SK-N-SH (cell line): ENCODE results near the gene MMP23B. TPM values are rescaled to one million over a fixed set of nuclear protein-coding genes. Genes with fewer than 3 reads are reported as not detected.

ENCODE experiments used
- CTCF ChIA-PET: fragments of 300-600, 350-600 bp; formaldehyde crosslinking; extraction: SDS; loops from one replicate; lab custom pipeline; 2021; lab: Yijun Ruan, JAX
- POLR2A ChIA-PET: fragments of 350-600 bp; sonication (Branson Sonifier 250); formaldehyde crosslinking; extraction: SDS; loops from one replicate; lab custom pipeline; 2020; ENCODE audit warnings: antibody characterized with exemption, inconsistent platforms; lab: Yijun Ruan, JAX
- DNase-seq: peaks from one replicate; pipeline ENCODE4 v3.0.0; 2012
- H2AFZ ChIP-seq: fragments of 200-600 bp; sonication (generic); 2 replicates; pipeline ENCODE4 v1.8.1; 2016; ENCODE audit warnings: antibody characterized with exemption, mild to moderate bottlenecking, low read depth
- H3F3A ChIP-seq: fragments of 200-600 bp; sonication (generic); replicated peaks from 2 replicates; pipeline ENCODE3; 2016; ENCODE audit warnings: antibody characterized with exemption, mild to moderate bottlenecking; ENCODE audit not compliant: insufficient read depth
- H3K27ac ChIP-seq, 2 experiments: fragments of 200-500 bp in 1 of 2; fragments of 200-600 bp in 1 of 2; sonication (Bioruptor generic) in 1 of 2; sonication (generic), shearing (Covaris generic) in 1 of 2; 2 replicates each; pipeline versions ENCODE4 v1.5.1 to v1.6.1; 2014 to 2016; ENCODE audit warnings: low read depth in 2 of 2, inconsistent platforms in 1 of 2, low read length in 1 of 2, mild to moderate bottlenecking in 1 of 2, mixed read lengths in 1 of 2
- H3K27me3 ChIP-seq: fragments of 200-600 bp; sonication (generic), shearing (Covaris generic); 2 replicates; pipeline ENCODE4 v1.6.1; 2016; ENCODE audit warnings: mixed run types; ENCODE audit not compliant: insufficient read depth
- H3K36me3 ChIP-seq, 2 experiments: fragments of 200-500 bp in 1 of 2; fragments of 200-600 bp in 1 of 2; sonication (Bioruptor generic) in 1 of 2; sonication (generic) in 1 of 2; replicated peaks in 1 of 2; 2 replicates each; pipeline versions ENCODE3 to v1.5.1; 2014 to 2016; ENCODE audit warnings: low read length in 1 of 2, mild to moderate bottlenecking in 1 of 2; ENCODE audit not compliant: insufficient read depth in 2 of 2, control insufficient read depth in 1 of 2
- H3K4me1 ChIP-seq, 2 experiments: fragments of 200-500 bp in 1 of 2; fragments of 200-600 bp in 1 of 2; sonication (Bioruptor generic) in 1 of 2; sonication (generic), shearing (Covaris generic) in 1 of 2; 2 replicates each; pipeline versions ENCODE4 v1.5.1 to v1.6.1; 2014 to 2016; ENCODE audit warnings: low read depth in 1 of 2, low read length in 1 of 2, mixed run types in 1 of 2; ENCODE audit not compliant: insufficient read depth in 2 of 2, control insufficient read depth in 1 of 2
- H3K4me2 ChIP-seq: fragments of 200-600 bp; sonication (generic), shearing (Covaris generic); 2 replicates; pipeline ENCODE4 v1.6.1; 2017; ENCODE audit warnings: mixed run types
- H3K4me3 ChIP-seq, 2 experiments: fragments of 200-500 bp in 1 of 2; fragments of 200-600 bp in 1 of 2; sonication (Bioruptor generic) in 1 of 2; sonication (generic), shearing (Covaris generic) in 1 of 2; 2 replicates each; pipeline versions ENCODE4 v1.5.1 to v1.8.1; 2014 to 2016; ENCODE audit warnings: low read depth in 2 of 2, inconsistent platforms in 1 of 2, low read length in 1 of 2, mild to moderate bottlenecking in 1 of 2, mixed read lengths in 1 of 2, moderate library complexity in 1 of 2
- H3K79me2 ChIP-seq: fragments of 200-600 bp; sonication (generic); 2 replicates; pipeline ENCODE4 v1.8.1; 2017; ENCODE audit warnings: mild to moderate bottlenecking; ENCODE audit not compliant: insufficient read depth
- H3K9ac ChIP-seq: fragments of 200-600 bp; sonication (generic); 2 replicates; pipeline ENCODE4 v1.6.1; 2017; ENCODE audit warnings: mixed run types
- H3K9me2 ChIP-seq: fragments of 200-600 bp; sonication (generic); 2 replicates; pipeline ENCODE4 v1.6.1; 2017; ENCODE audit warnings: mixed run types
- H3K9me3 ChIP-seq: fragments of 200-600 bp; sonication (generic); 2 replicates; pipeline ENCODE4 v1.6.1; 2017; ENCODE audit warnings: mixed run types, mild to moderate bottlenecking, moderate library complexity
- H4K20me1 ChIP-seq: fragments of 200-600 bp; sonication (generic); 2 replicates; pipeline ENCODE4 v1.6.1; 2017; ENCODE audit warnings: mild to moderate bottlenecking, mixed run types; ENCODE audit not compliant: insufficient read depth
- EP300 ChIP-seq, 2 experiments: IDR thresholded peaks; 2 replicates each; pipeline versions ENCODE4 v1.4.0 to v1.6.1; 2012; ENCODE audit warnings: borderline replicate concordance in 1 of 2, low read depth in 1 of 2, low read length in 1 of 2
- FOSL2 ChIP-seq: IDR thresholded peaks from 2 replicates; pipeline ENCODE4 v1.4.0; 2012; ENCODE audit warnings: low read depth, mild to moderate bottlenecking, moderate library complexity, borderline replicate concordance
- FOXJ3 ChIP-seq: sonication (generic); formaldehyde crosslinking; IDR thresholded peaks from 2 replicates; pipeline ENCODE4 v1.5.1; 2020; ENCODE audit warnings: mild to moderate bottlenecking, missing genetic modification reagents
- FOXM1 ChIP-seq: IDR thresholded peaks from 2 replicates; pipeline ENCODE4 v1.4.0; 2012; ENCODE audit warnings: low read depth, mild to moderate bottlenecking
- GATA2 ChIP-seq: sonication (generic); formaldehyde crosslinking; IDR thresholded peaks from 2 replicates; pipeline ENCODE4 v1.5.0; 2020; ENCODE audit warnings: mild to moderate bottlenecking, missing genetic modification reagents
- JUND ChIP-seq: IDR thresholded peaks from 2 replicates; pipeline ENCODE4 v1.4.0; 2012
- MXI1 ChIP-seq: IDR thresholded peaks from 2 replicates; pipeline ENCODE4 v1.6.1; 2012; ENCODE audit warnings: mild to moderate bottlenecking, low read depth, low read length, improper control_type of control experiment
- NRF1 ChIP-seq: IDR thresholded peaks from 2 replicates; pipeline ENCODE4 v1.6.1; 2012; ENCODE audit warnings: low read depth, mild to moderate bottlenecking, low read length
- PBX3 ChIP-seq: IDR thresholded peaks from 2 replicates; pipeline ENCODE4; 2012
- RAD21 ChIP-seq: IDR thresholded peaks from 2 replicates; pipeline ENCODE4 v1.6.1; 2012; ENCODE audit warnings: mild to moderate bottlenecking, low read length
- RCOR1 ChIP-seq: fragments of 150-350 bp; IDR thresholded peaks from 2 replicates; pipeline ENCODE4 v1.6.1; 2017; ENCODE audit warnings: antibody characterized with exemption, low read length
- YY1 ChIP-seq: IDR thresholded peaks from 2 replicates; pipeline ENCODE4 v1.4.0; 2012; ENCODE audit warnings: low read depth, mild to moderate bottlenecking
- WGBS: methylation state at CpG from one replicate; pipeline ENCODE4 v1.1.6; 2017; ENCODE audit warnings: low lambda C conversion rate; 5-methylcytosine and 5-hydroxymethylcytosine counted together
- polyA plus RNA-seq, 3 experiments: library from polyadenylated mRNA; depleted of rRNA; stranded (reverse); fragments of >200 nt; gene quantifications; 2 replicates each; pipeline ENCODE4 v1.2.3, GENCODE V29; 2012
- TF ChIP-seq, protein P1 (sequence below): IDR thresholded peaks from 2 replicates; pipeline ENCODE4 v1.4.0; 2012; ENCODE audit warnings: low read depth, borderline replicate concordance
- TF ChIP-seq, protein P2 (sequence below): IDR thresholded peaks from 2 replicates; pipeline ENCODE4 v1.4.0; 2012; ENCODE audit warnings: low read depth, borderline replicate concordance

The MMP23B gene
- polyA plus RNA-seq, 1 of the 3 experiments (the other 2 are of a cell fraction) = 1.2 TPM

DNA sequence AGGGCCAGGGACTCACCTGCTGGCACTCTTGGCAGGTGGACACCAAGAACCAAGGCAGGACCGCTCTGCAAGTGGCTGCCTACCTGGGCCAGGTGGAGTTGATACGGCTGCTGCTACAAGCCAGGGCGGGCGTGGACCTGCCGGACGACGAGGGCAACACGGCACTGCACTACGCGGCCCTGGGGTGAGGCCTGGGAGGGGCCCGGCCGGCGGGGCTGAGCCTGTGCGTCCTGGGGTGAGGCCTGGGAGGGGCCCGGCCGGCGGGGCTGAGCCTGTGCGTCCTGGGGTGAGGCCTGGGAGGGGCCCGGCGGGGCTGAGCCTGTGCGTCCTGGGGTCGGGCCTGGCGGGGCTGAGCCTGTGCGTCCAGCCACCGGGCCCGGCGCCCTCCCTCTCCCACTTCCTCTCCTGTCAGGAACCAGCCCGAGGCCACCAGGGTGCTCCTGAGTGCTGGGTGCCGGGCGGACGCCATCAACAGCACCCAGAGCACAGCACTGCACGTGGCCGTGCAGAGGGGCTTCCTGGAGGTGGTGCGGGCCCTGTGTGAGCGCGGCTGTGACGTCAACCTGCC, 4.6 kb upstream of the MMP23B start (continued):
- no peak for TF ChIP-seq FOSL2

- TF ChIP-seq PBX3 = no peak
- TF ChIP-seq FOXM1 = no peak
- TF ChIP-seq GATA2 (CRISPR knock-in tag) = no peak
- TF ChIP-seq EP300 (IDR thresholded peaks at IDR 0.05; ENCODE audit: borderline replicate concordance in 1 of 2, low read depth in 1 of 2, low read length in 1 of 2) = no peak
- TF ChIP-seq, all 33 proteins: peak for 0
- Histone ChIP-seq H3K4me3 (no peak overlapping the region), H3K27me3 (no peaks in the 10 kb centered on the region), H3K4me1 (no peaks in the 10 kb centered on the region; a peak in 1 of 4 replicates), H3K27ac (no peak overlapping the region), H3K9me2 (no peaks in the 10 kb centered on the region), H2AFZ (no peak overlapping the region), H3K9ac (no peak overlapping the region), H3K79me2 (no peaks in the 10 kb centered on the region), H3K36me3 (peaks cover 0 to 5% of the 10 kb centered on the region in 2 experiments), H3K4me2 (no peak overlapping the region), H3K9me3 (no peaks in the 10 kb centered on the region), H4K20me1 (no peaks in the 10 kb centered on the region), H3F3A (no peaks in the 10 kb centered on the region)
- no peak for DNase-seq
- ChIA-PET CTCF (no interaction called here), POLR2A (no interaction called here)
- WGBS = 93% methylated on average over 18 of the region's 53 CpGs
Measured at GRCh38 chr1:1627829-1628753, 3.9 kb upstream of the MMP23B start.

DNA sequence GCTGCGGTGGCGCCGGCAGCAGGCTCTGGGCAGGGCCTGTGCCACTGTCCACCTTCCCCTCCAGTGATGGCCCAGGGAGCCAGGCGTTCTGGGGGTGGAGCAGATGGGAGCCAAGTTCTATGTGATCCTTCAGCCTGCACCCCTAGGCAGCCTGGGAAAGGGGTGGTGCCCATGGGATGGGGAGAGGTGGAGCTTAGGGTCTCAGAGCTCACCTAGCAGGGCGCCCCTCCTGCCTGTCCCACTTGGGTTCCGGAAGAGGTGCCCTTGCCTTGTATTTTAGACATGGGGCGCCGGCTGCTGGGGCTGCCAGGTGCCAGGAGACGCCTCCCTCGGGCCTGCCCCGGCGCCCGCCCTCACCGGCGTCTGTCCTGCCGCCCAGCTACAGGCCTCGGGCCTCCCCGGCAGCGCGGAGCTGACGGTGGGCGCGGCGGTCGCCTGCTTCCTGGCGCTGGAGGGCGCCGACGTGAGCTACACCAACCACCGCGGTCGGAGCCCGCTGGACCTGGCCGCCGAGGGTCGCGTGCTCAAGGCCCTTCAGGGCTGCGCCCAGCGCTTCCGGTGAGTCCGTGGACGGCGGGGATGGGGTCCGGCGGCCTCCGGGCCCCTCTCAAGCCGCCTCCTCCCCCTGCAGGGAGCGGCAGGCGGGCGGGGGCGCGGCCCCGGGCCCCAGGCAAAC, 3.1 kb upstream of the MMP23B start:
- no peak overlapping the region for H3K27ac ChIP-seq
- H3K27me3 ChIP-seq = no peaks in the 10 kb centered on the region
- no peak overlapping the region for H3K4me3 ChIP-seq
- no peaks in the 10 kb centered on the region for H3F3A ChIP-seq
- 94% methylated on average over 7 of the region's 53 CpGs for WGBS
- ChIA-PET CTCF (interaction anchor here (0.7 to 1.7 kb wide), 2 partner anchors 9 to 177 kb away, joined by 3 to 4 read pairs; no protein-coding TSS in a partner anchor), POLR2A (no interaction called here)
- no peaks in the 10 kb centered on the region for H3K9me2 ChIP-seq
- no peak overlapping the region for H3K9ac ChIP-seq
- H3K36me3 ChIP-seq = peaks cover 0 to 3% of the 10 kb centered on the region in 2 experiments
- no peaks in the 10 kb centered on the region for H3K79me2 ChIP-seq
- H3K9me3 ChIP-seq = no peaks in the 10 kb centered on the region
- DNase-seq = no peak
- no peak overlapping the region for H2AFZ ChIP-seq
- H4K20me1 ChIP-seq = no peaks in the 10 kb centered on the region
- H3K4me1 ChIP-seq = no peaks in the 10 kb centered on the region; a peak in 1 of 4 replicates
- no peak overlapping the region for H3K4me2 ChIP-seq
- TF ChIP-seq FOXM1 (no peak), NRF1 (no peak), MXI1 (no peak), FOXJ3 (CRISPR knock-in tag) (no peak), RAD21 (no peak), YY1 (no peak), JUND (no peak), RCOR1 (no peak), GATA2 (CRISPR knock-in tag) (no peak)
- TF ChIP-seq, protein P1, sequence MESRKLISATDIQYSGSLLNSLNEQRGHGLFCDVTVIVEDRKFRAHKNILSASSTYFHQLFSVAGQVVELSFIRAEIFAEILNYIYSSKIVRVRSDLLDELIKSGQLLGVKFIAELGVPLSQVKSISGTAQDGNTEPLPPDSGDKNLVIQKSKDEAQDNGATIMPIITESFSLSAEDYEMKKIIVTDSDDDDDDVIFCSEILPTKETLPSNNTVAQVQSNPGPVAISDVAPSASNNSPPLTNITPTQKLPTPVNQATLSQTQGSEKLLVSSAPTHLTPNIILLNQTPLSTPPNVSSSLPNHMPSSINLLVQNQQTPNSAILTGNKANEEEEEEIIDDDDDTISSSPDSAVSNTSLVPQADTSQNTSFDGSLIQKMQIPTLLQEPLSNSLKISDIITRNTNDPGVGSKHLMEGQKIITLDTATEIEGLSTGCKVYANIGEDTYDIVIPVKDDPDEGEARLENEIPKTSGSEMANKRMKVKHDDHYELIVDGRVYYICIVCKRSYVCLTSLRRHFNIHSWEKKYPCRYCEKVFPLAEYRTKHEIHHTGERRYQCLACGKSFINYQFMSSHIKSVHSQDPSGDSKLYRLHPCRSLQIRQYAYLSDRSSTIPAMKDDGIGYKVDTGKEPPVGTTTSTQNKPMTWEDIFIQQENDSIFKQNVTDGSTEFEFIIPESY = no peak
- TF ChIP-seq, protein P2, sequence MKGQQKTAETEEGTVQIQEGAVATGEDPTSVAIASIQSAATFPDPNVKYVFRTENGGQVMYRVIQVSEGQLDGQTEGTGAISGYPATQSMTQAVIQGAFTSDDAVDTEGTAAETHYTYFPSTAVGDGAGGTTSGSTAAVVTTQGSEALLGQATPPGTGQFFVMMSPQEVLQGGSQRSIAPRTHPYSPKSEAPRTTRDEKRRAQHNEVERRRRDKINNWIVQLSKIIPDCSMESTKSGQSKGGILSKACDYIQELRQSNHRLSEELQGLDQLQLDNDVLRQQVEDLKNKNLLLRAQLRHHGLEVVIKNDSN = no peak
